Measurements from ENCODE around the gene RAB9A.
A peak's percentile ranks its signal among the peaks of the same experiment; 100 is the strongest.

Gene RAB9A

DNA sequence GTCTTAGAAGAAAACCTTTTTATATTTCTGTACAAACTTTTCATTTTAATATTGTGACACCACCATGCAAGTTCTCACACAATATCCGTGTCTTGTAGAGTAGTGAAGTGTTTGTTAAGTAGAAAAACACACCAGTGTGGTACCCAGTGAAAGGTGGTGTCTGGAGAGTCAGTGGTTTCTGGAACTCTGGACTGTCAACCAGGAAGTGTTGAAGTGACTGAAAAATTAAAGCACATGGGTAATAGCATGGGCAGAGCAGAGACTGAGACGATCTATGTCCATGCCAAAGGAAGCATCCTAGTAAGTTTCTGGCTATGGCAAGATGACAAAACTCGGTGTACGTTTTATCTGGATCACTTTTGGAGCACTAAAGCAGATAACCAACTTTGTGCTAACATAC is 22.2 kb downstream of the RAB9A start:
- Mint-ChIP-seq H3K27ac (no peak overlapping the region), H3K9me3 (peaks cover 5% of the 10 kb centered on the region), H3K4me3 (no peak overlapping the region)

DNA sequence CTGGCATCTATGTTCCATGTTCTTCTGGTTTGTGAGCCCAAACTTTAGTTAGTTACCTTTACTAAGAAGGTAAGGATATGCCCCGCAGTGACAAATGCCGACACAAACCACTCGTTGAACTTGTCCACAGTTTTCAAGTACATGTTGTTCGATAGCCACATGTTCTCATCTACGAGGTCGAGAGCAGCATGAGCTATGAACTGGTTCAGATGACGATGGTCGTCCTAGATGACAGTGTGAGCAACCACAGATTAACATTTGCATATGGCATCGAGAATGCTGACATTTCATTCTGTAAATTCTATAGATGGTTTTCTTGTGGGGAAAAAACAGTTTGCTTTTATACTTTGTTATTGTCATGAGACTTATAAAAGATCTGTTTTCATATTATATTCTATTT is 27.5 kb downstream of the RAB9A start:
- no peak for DNase-seq
- Mint-ChIP-seq H3K36me3 (ENCODE audit: low read depth) (peaks cover 64% of the 10 kb centered on the region), H3K4me3 (no peak overlapping the region), H3K27ac (no peak overlapping the region), H3K9me3 (peaks cover 13% of the 10 kb centered on the region), H3K4me1 (peaks cover 1% of the 10 kb centered on the region), H3K27me3 (ENCODE audit: low read depth, poor library complexity) (peaks cover 2% of the 10 kb centered on the region)
- TF ChIP-seq CTCF (IDR thresholded peaks at IDR 0.05), result no peak

More for the DNA sequence above, 22.2 kb downstream of the RAB9A start:
- H3K4me1 Mint-ChIP-seq, result peaks cover 4% of the 10 kb centered on the region
- peaks cover 2% of the 10 kb centered on the region for H3K27me3 Mint-ChIP-seq (ENCODE audit: low read depth, poor library complexity)
- DNase-seq, result no peak
- TF ChIP-seq CTCF (IDR thresholded peaks at IDR 0.05), result no peak
- H3K36me3 Mint-ChIP-seq (ENCODE audit: low read depth), result peaks cover 60% of the 10 kb centered on the region

DNA sequence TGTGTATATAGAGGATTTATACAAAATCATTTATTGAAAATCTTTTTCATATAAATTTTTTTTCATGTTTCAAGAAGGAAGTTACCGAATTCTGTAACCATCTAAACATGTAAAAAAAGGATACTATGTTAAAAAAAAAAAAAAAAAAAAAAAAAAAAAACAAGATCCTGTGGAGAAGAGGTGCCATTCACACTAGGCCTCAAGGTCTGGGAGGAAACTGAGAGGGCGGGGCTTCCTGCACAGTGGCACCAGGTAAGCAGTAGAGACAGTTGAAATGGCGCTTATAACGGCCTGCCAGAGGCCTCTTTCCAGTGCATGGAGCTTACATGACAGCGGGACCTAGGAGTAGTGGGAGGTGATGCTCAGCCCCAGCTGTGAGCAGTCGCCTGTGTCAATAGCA is 28.0 kb downstream of the RAB9A start:
- peaks cover 6% of the 10 kb centered on the region for H3K4me1 Mint-ChIP-seq
- H3K27ac Mint-ChIP-seq, result no peak overlapping the region
- peaks cover 14% of the 10 kb centered on the region for H3K9me3 Mint-ChIP-seq
- H3K4me3 Mint-ChIP-seq, result no peak overlapping the region
- H3K27me3 Mint-ChIP-seq (ENCODE audit: low read depth, poor library complexity), result no peaks in the 10 kb centered on the region
- no peak for DNase-seq
- H3K36me3 Mint-ChIP-seq (ENCODE audit: low read depth), result peaks cover 64% of the 10 kb centered on the region
- TF ChIP-seq CTCF (IDR thresholded peaks at IDR 0.05), result no peak

GRCh38 chrX:13717700-13718472 is 29.0 kb downstream of the RAB9A start:
- Mint-ChIP-seq H3K27ac (peak overlapping the region; percentile 93), H3K4me3 (no peak overlapping the region), H3K27me3 (ENCODE audit: low read depth, poor library complexity) (no peaks in the 10 kb centered on the region), H3K9me3 (peaks cover 22% of the 10 kb centered on the region), H3K36me3 (ENCODE audit: low read depth) (peaks cover 63% of the 10 kb centered on the region), H3K4me1 (peaks cover 9% of the 10 kb centered on the region)
- TF ChIP-seq CTCF (IDR thresholded peaks at IDR 0.05), result no peak
- no peak for DNase-seq

DNA sequence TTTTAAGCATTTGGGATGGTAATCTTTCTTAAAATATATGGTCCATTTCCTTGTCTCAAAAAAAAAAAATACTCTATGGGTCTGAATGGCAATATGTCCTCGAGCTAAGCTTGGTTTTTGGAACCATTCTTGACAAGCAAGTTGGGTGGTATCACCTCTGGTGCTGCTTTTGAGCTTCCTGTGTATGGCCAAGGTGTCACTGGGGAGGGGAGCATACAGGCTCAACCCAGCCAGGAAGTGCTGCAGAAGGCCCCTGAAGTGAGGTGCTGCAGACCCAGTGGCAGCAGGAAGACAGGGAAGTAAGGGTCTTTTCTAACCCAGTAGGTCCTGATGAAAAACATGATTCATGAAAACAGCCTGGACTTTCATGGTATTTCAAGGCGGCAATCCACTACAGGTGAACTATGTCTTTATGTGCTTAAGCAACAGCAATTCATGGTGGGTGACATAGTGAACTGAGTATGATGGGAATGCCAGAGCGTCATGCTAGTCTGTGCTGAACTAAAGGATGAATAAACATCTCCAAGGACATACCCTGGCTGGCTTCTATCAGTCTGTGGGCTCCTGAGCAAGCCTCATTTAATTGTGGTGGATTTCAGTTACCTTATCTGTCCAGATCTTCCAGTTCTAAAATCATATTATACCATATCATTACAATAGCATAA is 30.4 kb downstream of the RAB9A start:
- Mint-ChIP-seq H3K27me3 (ENCODE audit: low read depth, poor library complexity) (no peaks in the 10 kb centered on the region), H3K4me3 (no peak overlapping the region), H3K27ac (no peak overlapping the region), H3K9me3 (peaks cover 33% of the 10 kb centered on the region), H3K36me3 (ENCODE audit: low read depth) (peaks cover 70% of the 10 kb centered on the region), H3K4me1 (peaks cover 9% of the 10 kb centered on the region)
- no peak for TF ChIP-seq CTCF (IDR thresholded peaks at IDR 0.05)
- DNase-seq, result no peak

All from nephron progenitor cell (in vitro differentiated cells).